Keratinocyte (primary cell): ENCODE data around the gene FAM120B.

Source experiments
- EZH2 ChIP-seq: IDR thresholded peaks from one replicate; pipeline ENCODE4 v1.6.1; 2012; ENCODE audit warnings: inconsistent platforms, mild to moderate bottlenecking, low read length, moderate library complexity
- TF ChIP-seq, protein P1 (sequence below), 3 experiments: IDR thresholded peaks in 1 of 3; conservative IDR thresholded peaks in 1 of 3; optimal IDR thresholded peaks in 1 of 3; 2 replicates in 2 of 3; 3 replicates in 1 of 3; pipeline versions ENCODE3 to v1.5.1; 2011; ENCODE audit warnings: low read length in 3 of 3, mild to moderate bottlenecking in 3 of 3, moderate library complexity in 2 of 3, control low read depth in 1 of 3, inconsistent platforms in 1 of 3; ENCODE audit not compliant: insufficient read depth in 2 of 3; ENCODE audit errors: extremely low read depth in 1 of 3

DNA sequence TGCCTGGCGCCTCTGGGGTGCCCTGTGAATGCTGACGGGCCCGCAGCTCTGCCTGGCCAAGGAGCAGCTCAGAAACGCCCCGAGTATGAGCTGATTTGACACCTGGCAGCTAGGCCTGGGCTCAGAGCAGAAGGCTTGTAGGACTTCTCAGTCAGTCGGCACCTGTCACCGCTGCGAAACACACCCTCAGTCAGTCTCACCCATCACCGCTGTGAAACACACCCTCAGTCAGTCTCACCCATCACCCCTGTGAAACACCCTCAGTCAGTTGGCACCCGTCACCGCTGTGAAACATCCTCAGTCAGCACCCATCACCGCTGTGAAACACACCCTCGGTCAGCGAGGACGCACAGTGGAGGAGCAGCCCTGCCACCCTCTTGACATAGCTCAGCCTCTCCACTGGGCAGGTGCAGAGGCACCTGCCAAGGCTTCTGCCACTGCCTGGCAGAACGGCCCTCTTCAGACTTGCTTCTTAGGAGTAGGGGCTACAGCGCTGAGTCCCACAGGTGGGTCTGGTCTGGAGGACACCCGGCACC lies 137.6 kb downstream of the FAM120B start:
- TF ChIP-seq, protein P1, sequence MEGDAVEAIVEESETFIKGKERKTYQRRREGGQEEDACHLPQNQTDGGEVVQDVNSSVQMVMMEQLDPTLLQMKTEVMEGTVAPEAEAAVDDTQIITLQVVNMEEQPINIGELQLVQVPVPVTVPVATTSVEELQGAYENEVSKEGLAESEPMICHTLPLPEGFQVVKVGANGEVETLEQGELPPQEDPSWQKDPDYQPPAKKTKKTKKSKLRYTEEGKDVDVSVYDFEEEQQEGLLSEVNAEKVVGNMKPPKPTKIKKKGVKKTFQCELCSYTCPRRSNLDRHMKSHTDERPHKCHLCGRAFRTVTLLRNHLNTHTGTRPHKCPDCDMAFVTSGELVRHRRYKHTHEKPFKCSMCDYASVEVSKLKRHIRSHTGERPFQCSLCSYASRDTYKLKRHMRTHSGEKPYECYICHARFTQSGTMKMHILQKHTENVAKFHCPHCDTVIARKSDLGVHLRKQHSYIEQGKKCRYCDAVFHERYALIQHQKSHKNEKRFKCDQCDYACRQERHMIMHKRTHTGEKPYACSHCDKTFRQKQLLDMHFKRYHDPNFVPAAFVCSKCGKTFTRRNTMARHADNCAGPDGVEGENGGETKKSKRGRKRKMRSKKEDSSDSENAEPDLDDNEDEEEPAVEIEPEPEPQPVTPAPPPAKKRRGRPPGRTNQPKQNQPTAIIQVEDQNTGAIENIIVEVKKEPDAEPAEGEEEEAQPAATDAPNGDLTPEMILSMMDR (optimal IDR thresholded peaks at IDR 0.05 in 1 of 3, IDR thresholded peaks at IDR 0.05 in 1 of 3, conservative IDR thresholded peaks at IDR 0.05 in 1 of 3; ENCODE audit: extremely low read depth in 1 of 3, insufficient read depth in 2 of 3, low read length in 3 of 3): no peak
- TF ChIP-seq EZH2: no peak
